Trophoblast cell (in vitro differentiated cells and primary cell): Measurements from ENCODE around the gene SLC24A4.
A peak's percentile ranks its signal among the peaks of the same experiment; 100 is the strongest.

Experiments
- DNase-seq, 2 donors: peaks; one replicate each; pipeline ENCODE4 v3.0.0-alpha.2; 2016
- H2AFZ ChIP-seq: 2 replicates; pipeline ENCODE4 v1.6.1; 2013; ENCODE audit warnings: low read length, moderate library complexity, mild to moderate bottlenecking; ENCODE audit not compliant: insufficient read depth, poor library complexity
- H2AK5ac ChIP-seq: 2 replicates; pipeline ENCODE4 v1.6.1; 2013; ENCODE audit warnings: mild to moderate bottlenecking, low read length
- H2BK120ac ChIP-seq: 2 replicates; pipeline ENCODE4 v1.6.1; 2013; ENCODE audit warnings: low read length, mild to moderate bottlenecking, moderate library complexity; ENCODE audit not compliant: insufficient read depth, poor library complexity
- H2BK12ac ChIP-seq: 2 replicates; pipeline ENCODE4 v1.6.1; 2013; ENCODE audit warnings: mild to moderate bottlenecking, low read length, moderate library complexity
- H2BK5ac ChIP-seq: 2 replicates; pipeline ENCODE4 v1.6.1; 2013; ENCODE audit warnings: low read length, low read depth, moderate library complexity, mild to moderate bottlenecking; ENCODE audit not compliant: poor library complexity
- H3K14ac ChIP-seq: 2 replicates; pipeline ENCODE4 v1.6.1; 2013; ENCODE audit warnings: mild to moderate bottlenecking, low read length
- H3K18ac ChIP-seq: 2 replicates; pipeline ENCODE4 v1.6.1; 2013; ENCODE audit warnings: mild to moderate bottlenecking, low read length
- H3K23ac ChIP-seq: 2 replicates; pipeline ENCODE4 v1.6.1; 2013; ENCODE audit warnings: low read length
- H3K27ac ChIP-seq: 2 replicates; pipeline ENCODE4 v1.5.1; 2013; ENCODE audit warnings: low read depth, mild to moderate bottlenecking, inconsistent platforms, low read length, moderate library complexity
- H3K27me3 ChIP-seq: 2 replicates; pipeline ENCODE4 v1.6.1; 2013; ENCODE audit warnings: inconsistent platforms, mild to moderate bottlenecking, low read length, moderate library complexity; ENCODE audit not compliant: insufficient read depth
- H3K36me3 ChIP-seq, 2 experiments: 1 replicate in 1 of 2; 2 replicates in 1 of 2; pipeline ENCODE4 v1.6.1; 2013; ENCODE audit warnings: low read length in 2 of 2, mild to moderate bottlenecking in 2 of 2, moderate library complexity in 1 of 2; ENCODE audit not compliant: insufficient read depth in 2 of 2, control insufficient read depth in 1 of 2
- H3K4ac ChIP-seq: 2 replicates; pipeline ENCODE4 v1.6.1; 2013; ENCODE audit warnings: low read depth, mild to moderate bottlenecking, low read length, moderate library complexity
- H3K4me1 ChIP-seq, 2 experiments: 1 replicate in 1 of 2; 2 replicates in 1 of 2; pipeline ENCODE4 v1.6.1; 2013; ENCODE audit warnings: low read length in 2 of 2, mild to moderate bottlenecking in 2 of 2, moderate library complexity in 1 of 2; ENCODE audit not compliant: insufficient read depth in 2 of 2, control insufficient read depth in 1 of 2
- H3K4me2 ChIP-seq: 2 replicates; pipeline ENCODE4 v1.6.1; 2013; ENCODE audit warnings: inconsistent platforms, mild to moderate bottlenecking, low read length, moderate library complexity
- H3K4me3 ChIP-seq: 2 replicates; pipeline ENCODE4 v1.5.1; 2013; ENCODE audit warnings: mild to moderate bottlenecking, low read depth, low read length, inconsistent platforms
- H3K79me1 ChIP-seq: one replicate; pipeline ENCODE4 v1.6.1; 2013; ENCODE audit warnings: low read length
- H3K79me2 ChIP-seq: 2 replicates; pipeline ENCODE4 v1.6.1; 2013; ENCODE audit warnings: low read length, mild to moderate bottlenecking; ENCODE audit not compliant: control insufficient read depth, insufficient read depth, poor library complexity
- H3K9ac ChIP-seq: 2 replicates; pipeline ENCODE4 v1.6.1; 2013; ENCODE audit warnings: mild to moderate bottlenecking, low read length
- H3K9me3 ChIP-seq: 2 replicates; pipeline ENCODE4 v1.6.1; 2013; ENCODE audit warnings: low read depth, mild to moderate bottlenecking, control low read depth, inconsistent platforms, low read length; ENCODE audit not compliant: insufficient read depth
- H4K12ac ChIP-seq: 2 replicates; pipeline ENCODE4 v1.6.1; 2013; ENCODE audit warnings: low read depth, mild to moderate bottlenecking, low read length, moderate library complexity
- H4K8ac ChIP-seq: 2 replicates; pipeline ENCODE4 v1.6.1; 2013; ENCODE audit warnings: low read depth, mild to moderate bottlenecking, low read length, moderate library complexity
- H4K91ac ChIP-seq: one replicate; pipeline ENCODE4 v1.6.1; 2013; ENCODE audit warnings: low read depth, mild to moderate bottlenecking, low read length, moderate library complexity
- WGBS: extraction: QIAGEN DNeasy Blood & Tissue Kit; methylation state at CpG from one replicate; pipeline ENCODE4 v1.1.7; 2013; ENCODE audit warnings: missing lambda C conversion rate; ENCODE audit not compliant: insufficient read length, insufficient coverage; ENCODE audit errors: extremely low coverage; 5-methylcytosine and 5-hydroxymethylcytosine counted together

The SLC24A4 gene

DNA sequence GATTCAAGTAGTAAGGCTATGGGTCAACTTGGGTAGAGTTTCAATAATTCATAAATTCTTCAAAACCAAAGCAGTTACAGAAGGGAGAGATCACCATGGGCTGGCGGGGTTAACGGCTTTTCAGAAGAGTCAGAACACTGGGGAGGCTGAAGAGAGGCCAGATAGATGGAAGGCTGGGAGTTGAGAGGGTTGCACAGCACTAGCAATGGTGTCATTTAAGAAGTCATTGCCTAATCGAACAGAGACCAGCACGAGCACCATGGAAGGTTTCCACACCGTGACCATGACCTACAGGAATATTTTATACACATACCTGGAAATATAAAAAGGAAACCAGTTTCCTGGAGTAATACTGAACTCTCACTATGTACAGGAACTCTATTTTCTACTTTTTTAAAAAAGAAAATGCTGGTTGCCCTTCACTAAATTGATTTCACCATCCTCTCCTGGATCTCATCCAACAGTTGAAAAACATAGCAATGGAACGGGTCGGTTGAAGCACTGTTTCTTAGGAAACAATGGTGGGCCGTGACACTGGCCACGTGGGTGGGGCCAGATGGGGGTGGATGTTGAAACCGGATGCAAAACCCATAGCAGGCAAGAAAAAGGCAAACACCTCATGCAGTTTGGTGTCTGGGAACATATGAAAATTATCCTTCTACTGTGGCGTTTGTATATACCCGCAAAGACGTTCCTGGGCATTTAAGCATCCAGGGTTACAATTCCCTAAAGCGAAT is 152.7 kb downstream of the SLC24A4 start:
- Histone ChIP-seq H3K79me2 (no peaks in the 10 kb centered on the region), H3K27ac (no peak overlapping the region), H2AK5ac (no peak overlapping the region), H2BK120ac (no peak overlapping the region), H3K36me3 (no peaks in the 10 kb centered on the region), H4K91ac (peak overlapping the region; percentile 29), H3K23ac (no peak overlapping the region), H4K12ac (no peak overlapping the region), H3K14ac (no peak overlapping the region), H3K4me1 (peaks cover 2 to 5% of the 10 kb centered on the region in 2 experiments), H3K9ac (no peak overlapping the region), H3K27me3 (no peaks in the 10 kb centered on the region), H2AFZ (no peak overlapping the region), H3K4ac (no peak overlapping the region), H3K4me2 (no peak overlapping the region), H2BK12ac (no peak overlapping the region), H3K4me3 (no peak overlapping the region), H4K8ac (no peak overlapping the region), H3K79me1 (peaks cover 6% of the 10 kb centered on the region), H3K9me3 (no peaks in the 10 kb centered on the region), H2BK5ac (no peak overlapping the region), H3K18ac (no peak overlapping the region)
- peak in 1 of 2 donors; percentile 18 for DNase-seq
- WGBS, result no CpG with 5 or more reads among the region's 14 CpGs

DNA sequence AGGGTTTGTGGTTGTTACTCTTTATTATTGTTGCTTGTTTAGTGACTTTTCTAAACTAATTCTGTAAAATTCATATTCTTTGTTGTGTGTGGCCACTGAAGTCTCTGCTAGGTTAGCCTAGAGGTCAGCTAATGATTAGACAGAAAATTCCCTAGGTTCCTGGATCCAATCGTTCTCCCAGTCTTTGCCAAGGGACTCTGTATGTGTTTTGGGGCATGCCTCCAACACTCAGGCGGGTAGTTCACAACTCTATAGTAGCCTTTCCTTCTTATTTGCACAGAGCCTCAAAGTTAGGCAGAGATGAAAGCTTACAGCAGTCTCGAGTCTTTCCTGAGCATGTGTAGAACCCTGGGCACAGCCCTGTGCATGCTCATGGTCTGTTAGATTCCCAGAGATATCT is 157.9 kb downstream of the SLC24A4 start:
- H3K9ac ChIP-seq, result no peak overlapping the region
- H3K4ac ChIP-seq, result no peak overlapping the region
- no peak overlapping the region for H4K91ac ChIP-seq
- H2AFZ ChIP-seq, result no peak overlapping the region
- no peak overlapping the region for H2AK5ac ChIP-seq
- WGBS, result no CpG with 5 or more reads among the region's 3 CpGs
- no peak overlapping the region for H3K4me2 ChIP-seq
- H3K79me2 ChIP-seq, result no peaks in the 10 kb centered on the region
- no peak overlapping the region for H2BK5ac ChIP-seq
- peaks cover 3% of the 10 kb centered on the region for H3K9me3 ChIP-seq
- H3K27ac ChIP-seq, result no peak overlapping the region
- H4K8ac ChIP-seq, result no peak overlapping the region
- H2BK120ac ChIP-seq, result no peak overlapping the region
- no peaks in the 10 kb centered on the region for H3K79me1 ChIP-seq
- no peaks in the 10 kb centered on the region for H3K36me3 ChIP-seq
- H4K12ac ChIP-seq, result no peak overlapping the region
- no peak overlapping the region for H3K14ac ChIP-seq
- no peak for DNase-seq
- no peaks in the 10 kb centered on the region for H3K27me3 ChIP-seq
- H3K4me1 ChIP-seq, result no peaks in the 10 kb centered on the region
- no peak overlapping the region for H3K18ac ChIP-seq
- no peak overlapping the region for H3K23ac ChIP-seq
- H2BK12ac ChIP-seq, result no peak overlapping the region
- H3K4me3 ChIP-seq, result no peak overlapping the region

DNA sequence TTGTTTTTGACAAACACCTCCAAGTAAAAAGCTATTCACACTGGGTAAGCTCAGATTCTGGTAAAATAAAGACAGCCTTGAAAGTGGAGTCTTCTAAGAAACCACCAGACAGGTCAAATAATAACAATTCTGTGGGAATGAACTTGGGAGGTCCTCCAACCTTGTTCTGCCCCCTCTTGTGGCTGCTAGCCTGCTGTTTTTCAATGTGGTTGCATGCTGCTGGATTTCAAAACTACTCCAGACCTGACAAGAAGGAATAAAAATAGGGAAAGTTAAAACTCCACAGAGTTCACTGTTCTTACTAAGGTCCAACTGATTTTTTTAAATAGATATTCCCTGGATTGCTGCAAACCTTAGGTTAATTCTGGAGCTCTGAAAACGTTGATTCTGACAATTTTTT is 158.4 kb downstream of the SLC24A4 start:
- Histone ChIP-seq H3K4me3 (no peak overlapping the region), H4K8ac (no peak overlapping the region), H2AK5ac (no peak overlapping the region), H3K79me1 (no peaks in the 10 kb centered on the region), H3K4ac (no peak overlapping the region), H3K27me3 (no peaks in the 10 kb centered on the region), H2AFZ (no peak overlapping the region), H2BK12ac (no peak overlapping the region), H3K9ac (no peak overlapping the region), H2BK5ac (no peak overlapping the region), H3K9me3 (peaks cover 3% of the 10 kb centered on the region), H4K91ac (no peak overlapping the region), H3K27ac (no peak overlapping the region), H3K4me2 (no peak overlapping the region), H3K36me3 (no peaks in the 10 kb centered on the region), H3K23ac (no peak overlapping the region), H3K79me2 (no peaks in the 10 kb centered on the region), H3K18ac (no peak overlapping the region), H4K12ac (no peak overlapping the region), H3K4me1 (no peaks in the 10 kb centered on the region), H3K14ac (no peak overlapping the region), H2BK120ac (no peak overlapping the region)
- DNase-seq, result no peak
- WGBS, result no CpG with 5 or more reads among the region's 1 CpG

GRCh38 chr14:92481811-92482555 is 159.0 kb downstream of the SLC24A4 start:
- Histone ChIP-seq H3K4me3 (no peak overlapping the region), H2BK12ac (no peak overlapping the region), H4K12ac (no peak overlapping the region), H3K36me3 (no peaks in the 10 kb centered on the region), H2AK5ac (no peak overlapping the region), H3K4me1 (no peaks in the 10 kb centered on the region), H3K9ac (no peak overlapping the region), H3K79me1 (no peaks in the 10 kb centered on the region), H4K8ac (no peak overlapping the region), H3K4ac (no peak overlapping the region), H2BK5ac (no peak overlapping the region), H3K27me3 (no peaks in the 10 kb centered on the region), H3K18ac (no peak overlapping the region), H3K14ac (no peak overlapping the region), H2AFZ (no peak overlapping the region), H2BK120ac (no peak overlapping the region), H3K23ac (no peak overlapping the region), H3K27ac (no peak overlapping the region), H3K4me2 (no peak overlapping the region), H3K9me3 (peaks cover 3% of the 10 kb centered on the region), H3K79me2 (no peaks in the 10 kb centered on the region), H4K91ac (no peak overlapping the region)
- no peak for DNase-seq
- no CpG with 5 or more reads among the region's 1 CpG for WGBS
